Heart left ventricle (tissue), 13 donors: ENCODE results near the gene DNAJC3.

Experiments used
- POLR2A ChIP-seq, 2 donors: fragments of 450-650 bp; IDR thresholded peaks; one replicate each; pipeline ENCODE4 v1.6.1; 2017; ENCODE audit warnings: antibody characterized with exemption in 2 of 2, mild to moderate bottlenecking in 2 of 2, moderate library complexity in 2 of 2
- TF ChIP-seq, protein P1 (sequence below), 12 donors: fragments of 200-600 bp; sonication (generic) in 4 of 12; IDR thresholded peaks; one replicate each; pipeline versions ENCODE4 v1.5.0 to v1.8.0; 2018 to 2022; ENCODE audit warnings: antibody characterized with exemption in 12 of 12, mild to moderate bottlenecking in 5 of 12
- donor health status: ischemic (EF 13 %, LVEDD 7.1; RV severe dilation, severe dysfunction).
- donor health status: DM: no; HTN: yes; CAD: no.
- donor health status: DM: no; HTN: no; CAD: no.
- donor health status: ischemic (EF 25% LVEDD 6.9; RV normal size, moderate dysfunction).
- donor health status: ischemic (EF 25% LVEDD 5.7; RV mildly dilated, moderate dysfunction).
- donor health status: ischemic (EF 35%, LVEDD 5.7; RV mildly dilated, moderate dysfunction).
- donor health status: nonischemic (EF 11% LVEDD 7.7; RV severe dilation, severe dysfunction).
- donor health status: DM: yes; HTN: yes; CAD: no.
- donor health status: PGD.
- donor health status: ischemic (EF 29% LVEDD 5.4; RV normal size, mild dysfunction).
- donor health status: nonischemic (EF 23%, LVEDD 6.1; RV moderate dilation, normal function).

DNA sequence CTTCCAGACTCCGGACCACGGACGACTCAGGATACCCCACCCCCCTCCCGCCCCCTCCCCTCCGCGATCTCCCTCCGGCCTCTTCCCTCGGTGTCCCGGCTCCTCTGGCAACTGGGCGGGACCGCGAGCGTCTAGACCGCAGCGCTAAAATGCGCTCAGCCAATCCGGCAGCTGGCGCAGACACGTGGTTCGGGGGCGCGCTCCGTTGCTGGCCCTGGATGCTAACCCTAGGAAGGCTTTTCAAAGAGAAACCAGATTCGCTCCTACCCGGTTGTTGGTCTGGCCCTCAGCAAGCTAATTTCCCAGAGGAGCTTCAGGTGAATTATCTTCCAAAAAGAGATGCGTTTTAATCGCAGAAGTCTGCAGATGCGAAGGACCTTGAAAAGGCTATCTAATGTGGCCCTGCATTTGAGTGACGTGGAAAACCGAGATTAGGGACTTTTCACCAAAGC, 32.3 kb upstream of the DNAJC3 start, which contains the start of gene DZIP1:
- TF ChIP-seq, protein P1, sequence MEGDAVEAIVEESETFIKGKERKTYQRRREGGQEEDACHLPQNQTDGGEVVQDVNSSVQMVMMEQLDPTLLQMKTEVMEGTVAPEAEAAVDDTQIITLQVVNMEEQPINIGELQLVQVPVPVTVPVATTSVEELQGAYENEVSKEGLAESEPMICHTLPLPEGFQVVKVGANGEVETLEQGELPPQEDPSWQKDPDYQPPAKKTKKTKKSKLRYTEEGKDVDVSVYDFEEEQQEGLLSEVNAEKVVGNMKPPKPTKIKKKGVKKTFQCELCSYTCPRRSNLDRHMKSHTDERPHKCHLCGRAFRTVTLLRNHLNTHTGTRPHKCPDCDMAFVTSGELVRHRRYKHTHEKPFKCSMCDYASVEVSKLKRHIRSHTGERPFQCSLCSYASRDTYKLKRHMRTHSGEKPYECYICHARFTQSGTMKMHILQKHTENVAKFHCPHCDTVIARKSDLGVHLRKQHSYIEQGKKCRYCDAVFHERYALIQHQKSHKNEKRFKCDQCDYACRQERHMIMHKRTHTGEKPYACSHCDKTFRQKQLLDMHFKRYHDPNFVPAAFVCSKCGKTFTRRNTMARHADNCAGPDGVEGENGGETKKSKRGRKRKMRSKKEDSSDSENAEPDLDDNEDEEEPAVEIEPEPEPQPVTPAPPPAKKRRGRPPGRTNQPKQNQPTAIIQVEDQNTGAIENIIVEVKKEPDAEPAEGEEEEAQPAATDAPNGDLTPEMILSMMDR (IDR thresholded peaks at IDR 0.05) = no peak
- TF ChIP-seq POLR2A (IDR thresholded peaks at IDR 0.05) = peak in 1 of 2 donors; percentile 17
